Sciatic nerve (tissue), 1 donor: ENCODE results near the gene BMP8A. TPM values are rescaled to one million over a fixed set of nuclear protein-coding genes. Genes with fewer than 3 reads are reported as not detected.

Experiments
- total RNA-seq: library from RNA; stranded (reverse); fragmentation: NEBNext Ultra II Directional; extraction: Animal tissue kit (Norgen Biotek cat#: 25700); gene quantifications from one replicate; pipeline ENCODE4 v1.2.1, GENCODE V29; 2021
- donor health status: DM: no; HTN: no; CAD: no.

Gene BMP8A
- total RNA-seq, 1 donor from 2014 or later: 8.3 TPM

Other genes starting within 250 kb of the BMP8A start
- gene PABPC4, start 85.2 kb downstream of the BMP8A start, total RNA-seq: 168 TPM
- gene HEYL, start 148.0 kb downstream of the BMP8A start, total RNA-seq: 10.6 TPM
- gene NT5C1A, start 180.5 kb downstream of the BMP8A start, total RNA-seq: 1.4 TPM
- not detected for gene HPCAL4, start 199.8 kb downstream of the BMP8A start, total RNA-seq
- gene PPIE, start 247.2 kb downstream of the BMP8A start, total RNA-seq: 41.5 TPM